CD4-positive, alpha-beta memory T cell (primary cell): ENCODE data around the gene ARFGEF3. TPM values are rescaled to one million over a fixed set of nuclear protein-coding genes. Genes with fewer than 3 reads are reported as not detected.
"Not testable (repeated sequence)": the region's sequence is repeated elsewhere in the genome, so short reads cannot be mapped to it uniquely, and the experiment has no call there.

Experiments
- CTCF ChIA-PET: fragments of 350-600 bp; sonication (Branson Sonifier 250); formaldehyde crosslinking; loops from one replicate; lab custom pipeline; 2021; ENCODE audit warnings: inconsistent platforms; ENCODE audit not compliant: partially characterized antibody; lab: Charles Lee
- POLR2A ChIA-PET: fragments of 350-600 bp; sonication (Branson Sonifier 250); formaldehyde crosslinking; loops from one replicate; lab custom pipeline; 2021; ENCODE audit not compliant: partially characterized antibody; lab: Charles Lee
- DNase-seq, 5 donors: peaks; one replicate each; pipeline versions ENCODE4 v3.0.0 to v3.0.0-alpha.2; 2020 to 2022; ENCODE audit warnings: mixed read lengths in 1 of 5
- H3K27ac ChIP-seq: one replicate; pipeline ENCODE4 v1.7.0; 2013; ENCODE audit warnings: low read depth, low read length
- H3K27me3 ChIP-seq: 2 replicates; pipeline ENCODE4 v1.7.0; 2013; ENCODE audit warnings: mild to moderate bottlenecking, low read length, moderate library complexity; ENCODE audit not compliant: insufficient read depth
- H3K36me3 ChIP-seq: 2 replicates; pipeline ENCODE4 v1.7.0; 2013; ENCODE audit warnings: mild to moderate bottlenecking, low read length, moderate library complexity; ENCODE audit not compliant: insufficient read depth
- H3K4me1 ChIP-seq: 2 replicates; pipeline ENCODE4 v1.7.0; 2013; ENCODE audit warnings: mild to moderate bottlenecking, low read length, moderate library complexity; ENCODE audit not compliant: insufficient read depth
- H3K4me3 ChIP-seq, 2 donors: one replicate each; pipeline ENCODE4 v1.7.0; 2013; ENCODE audit warnings: low read length in 2 of 2, mild to moderate bottlenecking in 1 of 2
- H3K9me3 ChIP-seq, 2 donors: one replicate each; pipeline ENCODE4 v1.7.0; 2013; ENCODE audit warnings: low read length in 2 of 2, control low read depth in 1 of 2; ENCODE audit not compliant: control insufficient read depth in 1 of 2
- H3K27ac Mint-ChIP-seq, 7 donors: one replicate each; pipeline ENCODE4 v1.8.0; 2020 to 2021; ENCODE audit warnings: mixed read lengths in 7 of 7, mild to moderate bottlenecking in 6 of 7, inconsistent platforms in 3 of 7, moderate library complexity in 3 of 7
- H3K27me3 Mint-ChIP-seq, 2 donors: one replicate each; pipeline ENCODE4 v1.8.0; 2020 to 2021; ENCODE audit warnings: mixed read lengths in 2 of 2
- H3K36me3 Mint-ChIP-seq, 2 donors: one replicate each; pipeline ENCODE4 v1.8.0; 2020 to 2021; ENCODE audit warnings: mixed read lengths in 2 of 2, inconsistent platforms in 1 of 2, mild to moderate bottlenecking in 1 of 2
- H3K4me1 Mint-ChIP-seq, 4 donors: one replicate each; pipeline ENCODE4 v1.8.0; 2020 to 2021; ENCODE audit warnings: mixed read lengths in 4 of 4, mild to moderate bottlenecking in 1 of 4
- H3K4me3 Mint-ChIP-seq, 8 donors: one replicate each; pipeline ENCODE4 v1.8.0; 2020 to 2021; ENCODE audit warnings: mixed read lengths in 8 of 8, mild to moderate bottlenecking in 7 of 8, moderate library complexity in 6 of 8, inconsistent platforms in 3 of 8
- H3K9me3 Mint-ChIP-seq, 8 donors: one replicate each; pipeline ENCODE4 v1.8.0; 2020 to 2021; ENCODE audit warnings: mixed read lengths in 8 of 8, mild to moderate bottlenecking in 5 of 8, inconsistent platforms in 3 of 8, moderate library complexity in 1 of 8
- intact Hi-C: fragments of 100-400 bp; cut with micrococcal nuclease; formaldehyde crosslinking; loops from one replicate; pipeline ENCODE4 v1.15.1; 2023
- polyA plus RNA-seq, 2 donors: library from polyadenylated mRNA; unstranded; fragments of 300-500 nt; fragmentation: Illumina TruSeq; gene quantifications; one replicate each; pipeline ENCODE4 v1.2.3, GENCODE V29; 2021
- total RNA-seq, 2 experiments: library from RNA; stranded (reverse); gene quantifications; one replicate each; pipeline ENCODE4 v1.2.3, GENCODE V29; 2021

ARFGEF3 gene
- total and polyA plus RNA-seq, 4 experiments from 2014 or later: 0.03 TPM; not detected in 3

DNA sequence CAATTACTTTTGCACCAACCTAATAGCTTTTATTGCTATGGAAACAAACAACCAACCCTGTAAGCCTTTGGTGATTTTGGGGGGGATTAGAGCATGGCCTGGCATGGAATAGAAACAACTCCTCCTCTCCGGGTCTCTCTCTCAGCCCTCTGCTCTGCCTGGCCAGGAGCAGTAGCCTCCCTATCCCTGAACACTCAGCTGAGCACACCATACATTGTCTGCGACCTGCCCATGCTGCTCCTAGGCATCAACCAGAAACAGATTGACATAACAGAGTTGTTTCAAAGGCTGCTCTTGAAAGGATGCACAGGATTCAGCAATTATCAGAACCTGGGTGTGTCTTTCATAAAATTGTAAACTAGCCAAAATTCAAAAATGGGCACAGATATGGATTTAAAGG is 186.1 kb downstream of the ARFGEF3 start:
- Mint-ChIP-seq H3K27me3 (peaks cover 12 to 21% of the 10 kb centered on the region in 2 donors), H3K36me3 (no peaks in the 10 kb centered on the region), H3K27ac (no peak overlapping the region), H3K9me3 (no peaks in the 10 kb centered on the region), H3K4me3 (no peak overlapping the region), H3K4me1 (peaks cover 0 to 3% (median under 1%) of the 10 kb centered on the region in 4 donors)
- Histone ChIP-seq H3K4me1 (no peaks in the 10 kb centered on the region), H3K27ac (no peak overlapping the region), H3K27me3 (no peaks in the 10 kb centered on the region), H3K36me3 (no peaks in the 10 kb centered on the region), H3K4me3 (no peak overlapping the region), H3K9me3 (no peaks in the 10 kb centered on the region)
- ChIA-PET CTCF (no interaction called here), POLR2A (no interaction called here)
- intact Hi-C loops: no loop called here
- no peak for DNase-seq

DNA sequence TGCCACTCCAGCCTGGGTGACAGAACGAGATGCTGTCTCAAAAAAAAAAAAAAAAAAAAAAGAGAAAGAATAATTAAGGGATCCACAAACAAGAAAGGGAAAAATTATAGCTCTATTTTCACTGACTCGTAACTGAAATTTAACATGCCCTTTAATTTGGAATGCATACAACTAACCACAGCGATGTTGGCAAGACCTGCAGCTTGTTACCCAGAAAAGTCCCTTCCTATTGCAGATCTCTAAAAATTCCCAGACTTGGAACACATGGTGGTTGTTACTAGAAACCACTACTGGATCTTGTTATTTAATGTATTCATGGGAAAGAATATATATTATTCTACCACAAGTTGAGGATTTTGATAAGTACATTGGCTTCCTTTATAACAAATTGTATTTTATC is 188.2 kb downstream of the ARFGEF3 start:
- ChIA-PET CTCF (interaction anchor here (1.2 kb wide), 1 partner anchor 15 kb away, joined by 4 read pairs; no protein-coding TSS in a partner anchor), POLR2A (no interaction called here)
- Histone ChIP-seq H3K9me3 (no peaks in the 10 kb centered on the region), H3K4me3 (no peak overlapping the region), H3K36me3 (no peaks in the 10 kb centered on the region), H3K27ac (no peak overlapping the region), H3K27me3 (no peaks in the 10 kb centered on the region), H3K4me1 (no peaks in the 10 kb centered on the region)
- intact Hi-C loops: no loop called here
- H3K4me1 Mint-ChIP-seq: peaks cover 0 to 3% (median under 1%) of the 10 kb centered on the region in 4 donors
- H3K27ac Mint-ChIP-seq: no peak overlapping the region
- H3K4me3 Mint-ChIP-seq: no peak overlapping the region
- no peak for DNase-seq
- no peaks in the 10 kb centered on the region for H3K36me3 Mint-ChIP-seq
- peaks cover 0 to 3% (median 0%) of the 10 kb centered on the region in 8 donors for H3K9me3 Mint-ChIP-seq
- H3K27me3 Mint-ChIP-seq: peaks cover 17 to 25% of the 10 kb centered on the region in 2 donors

DNA sequence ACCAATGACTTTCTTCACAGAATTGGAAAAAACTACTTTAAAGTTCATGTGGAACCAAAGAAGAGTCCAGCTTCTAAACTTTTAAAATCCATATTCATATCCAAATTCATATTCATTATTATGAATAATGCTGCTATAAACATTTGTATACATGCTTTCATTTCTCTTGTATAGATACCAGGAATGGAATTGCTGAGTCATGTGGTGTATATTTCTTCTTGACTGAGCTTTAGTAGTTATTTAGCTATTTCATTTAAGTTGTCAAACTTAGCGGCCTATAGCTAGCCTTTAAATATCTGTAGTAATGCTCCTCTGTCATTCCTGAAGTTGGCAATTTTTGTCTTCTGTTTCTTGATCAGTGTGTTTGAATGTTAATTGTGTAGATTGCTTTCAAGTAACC is 196.2 kb downstream of the ARFGEF3 start:
- POLR2A ChIA-PET: no interaction called here
- peaks cover 0 to 7% (median 0%) of the 10 kb centered on the region in 8 donors for H3K9me3 Mint-ChIP-seq
- Histone ChIP-seq H3K36me3 (no peaks in the 10 kb centered on the region), H3K4me3 (no peak overlapping the region), H3K4me1 (no peaks in the 10 kb centered on the region), H3K27ac (no peak overlapping the region), H3K9me3 (no peaks in the 10 kb centered on the region), H3K27me3 (no peaks in the 10 kb centered on the region)
- H3K36me3 Mint-ChIP-seq: no peaks in the 10 kb centered on the region
- CTCF ChIA-PET: no interaction called here
- peaks cover 14 to 15% of the 10 kb centered on the region in 2 donors for H3K27me3 Mint-ChIP-seq
- H3K27ac Mint-ChIP-seq: no peak overlapping the region
- no peaks in the 10 kb centered on the region for H3K4me1 Mint-ChIP-seq
- DNase-seq: no peak
- no peak overlapping the region for H3K4me3 Mint-ChIP-seq
- intact Hi-C loops: no loop called here

DNA sequence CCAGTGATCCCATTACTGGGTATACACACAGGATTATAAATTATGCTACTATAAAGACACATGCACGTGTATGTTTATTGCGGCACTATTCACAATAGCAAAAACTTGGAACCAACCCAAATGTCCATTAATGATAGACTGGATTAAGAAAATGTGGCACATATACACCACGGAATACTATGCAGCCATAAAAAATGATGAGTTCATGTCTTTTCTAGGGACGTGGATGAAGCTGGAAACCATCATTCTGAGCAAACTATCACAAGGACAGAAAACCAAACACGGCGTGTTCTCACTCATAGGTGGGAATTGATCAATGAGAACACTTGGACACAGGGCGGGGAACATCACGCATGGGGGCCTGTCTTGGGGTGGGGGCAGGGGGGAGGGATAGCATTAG is 206.9 kb downstream of the ARFGEF3 start:
- H3K4me3 ChIP-seq, H3K27ac ChIP-seq, H3K27ac Mint-ChIP-seq, H3K9me3 ChIP-seq, POLR2A ChIA-PET, DNase-seq, H3K36me3 Mint-ChIP-seq, intact Hi-C loops, H3K27me3 ChIP-seq, CTCF ChIA-PET, H3K4me1 ChIP-seq, H3K4me1 Mint-ChIP-seq, H3K36me3 ChIP-seq, H3K4me3 Mint-ChIP-seq: not testable (repeated sequence)
- peaks cover 14 to 25% of the 10 kb centered on the region in 2 donors for H3K27me3 Mint-ChIP-seq
- H3K9me3 Mint-ChIP-seq: peaks cover 0 to 12% (median 2%) of the 10 kb centered on the region in 8 donors

DNA sequence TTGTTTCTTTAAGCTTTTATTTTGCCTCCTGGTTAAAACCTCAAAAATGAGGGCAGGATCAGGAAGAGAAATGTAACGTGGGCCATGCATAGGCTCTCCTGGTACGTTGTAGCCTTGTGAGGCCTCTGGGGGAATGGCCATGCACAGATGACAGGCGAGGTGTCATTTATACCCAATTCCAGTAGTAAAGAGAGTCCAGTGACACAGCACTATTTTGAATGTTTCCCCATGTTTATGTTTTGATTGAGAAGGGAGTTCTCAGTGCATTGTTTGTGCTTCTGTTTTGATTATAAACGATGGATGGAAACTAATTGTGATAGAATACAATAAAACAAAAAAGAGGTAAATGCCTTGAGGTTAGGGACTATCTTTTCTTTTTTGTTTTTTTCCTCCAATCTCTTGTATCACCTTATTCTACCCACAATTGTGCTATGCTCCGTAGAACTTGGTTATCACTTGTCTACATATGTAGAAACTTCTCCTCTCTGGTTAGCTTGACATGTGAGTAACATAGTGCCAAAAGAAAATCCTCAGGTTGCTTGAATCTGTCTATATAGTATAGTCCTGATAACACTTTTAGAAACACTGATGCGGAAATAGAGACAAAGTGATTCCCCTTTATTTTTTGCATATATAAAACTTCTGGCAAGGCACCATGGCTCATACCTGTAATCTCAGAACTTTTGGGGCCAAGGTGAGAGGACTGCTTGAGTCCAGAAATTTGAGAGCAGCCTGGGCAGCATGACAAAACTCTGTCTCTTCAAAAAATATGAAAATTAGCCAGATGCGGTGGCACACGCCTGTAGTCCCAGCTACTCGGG is 209.1 kb downstream of the ARFGEF3 start:
- Mint-ChIP-seq H3K4me1 (peaks cover 0 to 2% (median 0%) of the 10 kb centered on the region in 4 donors), H3K4me3 (no peak overlapping the region), H3K36me3 (no peaks in the 10 kb centered on the region), H3K9me3 (peaks cover 0 to 10% (median 2%) of the 10 kb centered on the region in 8 donors), H3K27ac (no peak overlapping the region), H3K27me3 (peaks cover 4 to 18% of the 10 kb centered on the region in 2 donors)
- no peaks in the 10 kb centered on the region for H3K36me3 ChIP-seq
- DNase-seq: no peak
- CTCF ChIA-PET: interaction anchor here (1.8 kb wide), 1 partner anchor 34 kb away, joined by 6 read pairs; the partner anchor contains the start of gene HEBP2
- no peak overlapping the region for H3K27ac ChIP-seq
- POLR2A ChIA-PET: no interaction called here
- no peaks in the 10 kb centered on the region for H3K9me3 ChIP-seq
- no peaks in the 10 kb centered on the region for H3K27me3 ChIP-seq
- no peaks in the 10 kb centered on the region for H3K4me1 ChIP-seq
- no peak overlapping the region for H3K4me3 ChIP-seq
- intact Hi-C loops: no loop called here

DNA sequence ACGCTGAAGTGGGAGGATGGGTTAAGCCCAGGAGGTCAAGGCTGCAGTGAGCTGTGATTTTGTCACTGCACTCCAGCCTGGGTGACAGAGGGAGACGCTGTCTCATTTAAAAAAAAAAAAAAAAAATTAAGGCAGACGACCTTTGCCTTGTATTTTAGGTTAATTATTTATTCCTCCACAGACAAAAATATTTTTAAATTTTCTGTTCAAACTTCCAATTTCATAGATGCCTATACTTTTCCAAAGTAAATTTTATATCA is 209.6 kb downstream of the ARFGEF3 start:
- no peaks in the 10 kb centered on the region for H3K36me3 Mint-ChIP-seq
- no peak overlapping the region for H3K27ac Mint-ChIP-seq
- peaks cover 0 to 10% (median 2%) of the 10 kb centered on the region in 8 donors for H3K9me3 Mint-ChIP-seq
- H3K4me1 ChIP-seq: no peaks in the 10 kb centered on the region
- no peak for DNase-seq
- H3K4me3 Mint-ChIP-seq: no peak overlapping the region
- intact Hi-C loops: no loop called here
- H3K4me1 Mint-ChIP-seq: peaks cover 0 to 2% (median 0%) of the 10 kb centered on the region in 4 donors
- CTCF ChIA-PET: interaction anchor here (1.1 to 1.8 kb wide), 3 partner anchors 8 to 33 kb away, joined by 3 to 6 read pairs (median 5); partner anchors contain the start of gene HEBP2
- H3K36me3 ChIP-seq: no peaks in the 10 kb centered on the region
- H3K4me3 ChIP-seq: no peak overlapping the region
- no peaks in the 10 kb centered on the region for H3K27me3 ChIP-seq
- H3K27me3 Mint-ChIP-seq: peaks cover 3 to 18% of the 10 kb centered on the region in 2 donors
- H3K27ac ChIP-seq: no peak overlapping the region
- POLR2A ChIA-PET: interaction anchor here (2.2 kb wide), 1 partner anchor 33 kb away, joined by 8 read pairs; the partner anchor contains the start of gene HEBP2
- no peaks in the 10 kb centered on the region for H3K9me3 ChIP-seq

DNA sequence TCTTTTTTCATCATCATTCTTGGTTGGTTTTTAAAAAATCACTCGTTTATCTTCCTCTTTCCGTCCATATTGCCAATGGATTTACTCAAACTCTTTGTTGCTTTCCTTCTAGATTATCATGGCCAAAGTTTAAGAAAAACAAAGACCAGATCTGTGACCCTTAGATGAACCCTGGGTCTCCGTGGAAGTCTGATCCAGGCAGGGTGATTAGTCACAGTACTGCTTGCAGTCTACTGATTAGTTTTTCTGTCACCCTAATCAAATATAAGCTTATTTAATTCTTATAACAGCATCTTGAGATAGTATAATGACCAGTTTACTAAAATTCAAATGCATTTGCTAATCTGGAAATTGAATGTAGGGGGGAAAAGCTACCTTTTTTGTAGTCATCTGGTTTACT is 210.0 kb downstream of the ARFGEF3 start:
- no peaks in the 10 kb centered on the region for H3K9me3 ChIP-seq
- peaks cover 0 to 8% (median 1%) of the 10 kb centered on the region in 8 donors for H3K9me3 Mint-ChIP-seq
- intact Hi-C loops: loop anchor here (1.0 kb wide), 1 partner anchor 138 kb away; no protein-coding TSS in a partner anchor
- no peaks in the 10 kb centered on the region for H3K27me3 ChIP-seq
- H3K4me1 Mint-ChIP-seq: peaks cover 0 to 2% (median 0%) of the 10 kb centered on the region in 4 donors
- CTCF ChIA-PET: interaction anchor here (0.9 to 1.6 kb wide), 6 partner anchors 9 to 138 kb away, joined by 3 to 5 read pairs (median 4); partner anchors contain the start of gene HEBP2
- no peak overlapping the region for H3K27ac Mint-ChIP-seq
- no peak overlapping the region for H3K4me3 ChIP-seq
- no peak for DNase-seq
- H3K27me3 Mint-ChIP-seq: peaks cover 3 to 15% of the 10 kb centered on the region in 2 donors
- no peaks in the 10 kb centered on the region for H3K36me3 Mint-ChIP-seq
- H3K4me3 Mint-ChIP-seq: no peak overlapping the region
- POLR2A ChIA-PET: interaction anchor here (2.2 kb wide), 1 partner anchor 32 kb away, joined by 8 read pairs; the partner anchor contains the start of gene HEBP2
- H3K4me1 ChIP-seq: no peaks in the 10 kb centered on the region
- no peaks in the 10 kb centered on the region for H3K36me3 ChIP-seq
- H3K27ac ChIP-seq: no peak overlapping the region
